ENCODE data around the gene PLK3.

DNA sequence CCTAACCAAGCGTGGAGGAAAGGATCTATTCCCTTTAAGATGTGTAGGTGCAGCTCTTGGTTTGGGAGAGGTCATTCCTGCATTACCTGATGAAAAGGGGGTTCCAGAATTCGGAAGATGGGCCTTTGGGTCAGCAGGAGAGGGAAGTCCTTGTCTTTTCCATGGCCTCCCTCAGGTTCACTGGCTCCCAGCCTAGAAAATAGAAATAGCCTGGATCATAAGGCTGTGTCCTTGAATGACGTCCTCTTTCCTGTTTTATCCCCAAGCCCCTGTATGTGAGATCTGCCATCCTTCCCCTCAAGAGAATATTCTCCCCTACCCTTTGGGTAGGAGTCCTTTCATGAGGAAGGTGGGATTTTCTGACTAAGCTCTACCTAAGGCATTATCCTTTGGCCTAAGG is 39.3 kb upstream of the PLK3 start:
- TF ChIP-seq, protein P1, sequence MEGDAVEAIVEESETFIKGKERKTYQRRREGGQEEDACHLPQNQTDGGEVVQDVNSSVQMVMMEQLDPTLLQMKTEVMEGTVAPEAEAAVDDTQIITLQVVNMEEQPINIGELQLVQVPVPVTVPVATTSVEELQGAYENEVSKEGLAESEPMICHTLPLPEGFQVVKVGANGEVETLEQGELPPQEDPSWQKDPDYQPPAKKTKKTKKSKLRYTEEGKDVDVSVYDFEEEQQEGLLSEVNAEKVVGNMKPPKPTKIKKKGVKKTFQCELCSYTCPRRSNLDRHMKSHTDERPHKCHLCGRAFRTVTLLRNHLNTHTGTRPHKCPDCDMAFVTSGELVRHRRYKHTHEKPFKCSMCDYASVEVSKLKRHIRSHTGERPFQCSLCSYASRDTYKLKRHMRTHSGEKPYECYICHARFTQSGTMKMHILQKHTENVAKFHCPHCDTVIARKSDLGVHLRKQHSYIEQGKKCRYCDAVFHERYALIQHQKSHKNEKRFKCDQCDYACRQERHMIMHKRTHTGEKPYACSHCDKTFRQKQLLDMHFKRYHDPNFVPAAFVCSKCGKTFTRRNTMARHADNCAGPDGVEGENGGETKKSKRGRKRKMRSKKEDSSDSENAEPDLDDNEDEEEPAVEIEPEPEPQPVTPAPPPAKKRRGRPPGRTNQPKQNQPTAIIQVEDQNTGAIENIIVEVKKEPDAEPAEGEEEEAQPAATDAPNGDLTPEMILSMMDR (IDR thresholded peaks at IDR 0.05; ENCODE audit: borderline replicate concordance, extremely low read depth, low read length, poor library complexity, severe bottlenecking) = no peak
- TF ChIP-seq EZH2 (IDR thresholded peaks at IDR 0.05; ENCODE audit: borderline replicate concordance, low read depth, low read length, severe bottlenecking) = no peak
